ENCODE measurements around the gene NRP1.

GRCh38 chr10:33371234-33371633 is 36.8 kb upstream of the NRP1 start:
- TF ChIP-seq MAX (IDR thresholded peaks at IDR 0.05; ENCODE audit: low read depth), result no peak
- TF ChIP-seq CTCF (IDR thresholded peaks at IDR 0.05), result no peak
- TF ChIP-seq RCOR1 (IDR thresholded peaks at IDR 0.05; ENCODE audit: low read length), result no peak
- TF ChIP-seq USF2 (IDR thresholded peaks at IDR 0.05; ENCODE audit: borderline replicate concordance, low read depth, low read length), result no peak
- no peak for TF ChIP-seq EP300 (IDR thresholded peaks at IDR 0.05; ENCODE audit: borderline replicate concordance in 1 of 2, low read depth in 1 of 2, low read length in 1 of 2)
- TF ChIP-seq REST (IDR thresholded peaks at IDR 0.05; ENCODE audit: low read depth, low read length), result no peak
- no peak for TF ChIP-seq JUND (IDR thresholded peaks at IDR 0.05)
- no peak for TF ChIP-seq TCF12 (IDR thresholded peaks at IDR 0.05)
- TF ChIP-seq SMC3 (IDR thresholded peaks at IDR 0.05; ENCODE audit: low read depth, low read length), result no peak
- no peak for TF ChIP-seq RXRA (IDR thresholded peaks at IDR 0.05; ENCODE audit: borderline replicate concordance, low read depth)
- no peak for TF ChIP-seq YY1 (IDR thresholded peaks at IDR 0.05; ENCODE audit: low read depth)

Data from SK-N-SH (cell line).